Lower lobe of right lung (tissue), 2 donors: Measurements from ENCODE around the gene CARM1. TPM values are rescaled to one million over a fixed set of nuclear protein-coding genes. Genes with fewer than 3 reads are reported as not detected.
"Not testable (repeated sequence)": the region's sequence is repeated elsewhere in the genome, so short reads cannot be mapped to it uniquely, and the experiment has no call there.

ENCODE experiments used
- ATAC-seq, 2 donors: fragments of 200-7000 bp; cut with Tn5 transposase; one replicate each; pipeline ENCODE4 v1.9.1; 2020 to 2022; ENCODE audit warnings: mild to moderate bottlenecking in 2 of 2, moderate library complexity in 2 of 2
- DNase-seq: peaks from one replicate; pipeline ENCODE4 v3.0.0-alpha.2; 2020
- H3K27ac ChIP-seq: fragments of 200-600 bp; one replicate; pipeline ENCODE4 v1.8.0; 2022
- H3K27me3 ChIP-seq: fragments of 200-600 bp; one replicate; pipeline ENCODE4 v1.8.0; 2022; ENCODE audit warnings: low read depth
- H3K36me3 ChIP-seq: fragments of 200-600 bp; one replicate; pipeline ENCODE4 v1.8.0; 2022; ENCODE audit warnings: mild to moderate bottlenecking
- H3K4me1 ChIP-seq: fragments of 200-600 bp; one replicate; pipeline ENCODE4 v1.8.0; 2022
- H3K4me3 ChIP-seq: fragments of 200-600 bp; one replicate; pipeline ENCODE4 v1.8.0; 2022; ENCODE audit warnings: mild to moderate bottlenecking
- H3K9me3 ChIP-seq: fragments of 200-600 bp; one replicate; pipeline ENCODE4 v1.8.0; 2022
- intact Hi-C: fragments of 100-400 bp; cut with DNase I; formaldehyde crosslinking; loops from one replicate; pipeline ENCODE4 v1.11.0; 2022
- total RNA-seq: library from RNA; stranded (reverse); fragmentation: NEBNext Ultra II Directional; extraction: Animal tissue kit (Norgen Biotek cat#: 25700); gene quantifications from one replicate; pipeline ENCODE4 v1.2.1, GENCODE V29; 2021
- TF ChIP-seq, protein P1 (sequence below): fragments of 200-600 bp; IDR thresholded peaks from one replicate; pipeline ENCODE4 v1.8.0; 2022; ENCODE audit warnings: antibody characterized with exemption, mild to moderate bottlenecking
- donor health status: DM: no; HTN: yes; CAD: no; lungs with severe emphysema.

The CARM1 gene
- total RNA-seq, 1 donor from 2014 or later = 27.5 TPM

DNA sequence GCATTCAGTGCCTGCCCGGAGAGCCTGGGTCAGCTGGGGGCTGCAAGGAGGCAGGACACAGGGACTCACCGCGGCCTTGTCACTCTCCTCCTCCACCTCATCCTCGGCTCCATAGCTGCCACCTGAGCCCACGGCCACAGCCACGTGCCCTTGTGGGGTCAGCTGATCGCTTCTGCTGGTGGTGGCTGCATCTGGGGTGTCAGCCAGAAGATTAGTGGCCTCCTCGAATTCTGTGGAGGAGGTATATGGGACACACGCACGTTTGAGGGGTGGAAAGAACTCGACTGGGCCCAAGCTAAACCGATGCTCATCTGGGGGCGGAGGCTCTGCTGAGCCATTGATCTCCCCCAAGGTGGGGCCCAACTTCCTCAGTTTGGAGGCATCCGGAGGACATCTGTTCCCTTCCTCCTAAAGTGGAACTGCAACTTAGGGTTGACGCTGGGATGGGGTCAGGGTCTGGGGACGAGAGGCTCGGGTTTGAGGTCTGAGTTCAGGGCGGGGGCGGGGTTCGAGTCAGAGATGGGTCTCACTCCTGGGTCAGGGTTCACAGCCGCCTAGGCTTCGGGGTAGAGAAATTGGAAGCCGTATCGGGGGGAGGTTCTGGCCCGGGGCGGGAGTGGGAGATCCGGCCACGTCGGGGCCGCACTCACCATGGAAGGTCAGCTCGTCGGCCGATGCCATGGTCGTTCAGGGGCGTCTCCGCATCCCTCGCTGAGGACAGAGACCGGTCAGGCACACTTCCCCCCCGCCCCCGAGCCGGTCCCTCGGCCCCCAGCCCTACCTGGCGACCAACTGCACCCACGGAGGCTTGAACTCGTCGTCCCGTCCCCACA, 56.6 kb downstream of the CARM1 start:
- H3K27me3 ChIP-seq = no peaks in the 10 kb centered on the region
- peak; percentile 0 to 2 for ATAC-seq
- H3K9me3 ChIP-seq = no peaks in the 10 kb centered on the region
- H3K27ac ChIP-seq = peak overlapping the region; percentile 87
- peaks cover 38% of the 10 kb centered on the region for H3K36me3 ChIP-seq
- H3K4me1 ChIP-seq = peaks cover 40% of the 10 kb centered on the region
- TF ChIP-seq, protein P1, sequence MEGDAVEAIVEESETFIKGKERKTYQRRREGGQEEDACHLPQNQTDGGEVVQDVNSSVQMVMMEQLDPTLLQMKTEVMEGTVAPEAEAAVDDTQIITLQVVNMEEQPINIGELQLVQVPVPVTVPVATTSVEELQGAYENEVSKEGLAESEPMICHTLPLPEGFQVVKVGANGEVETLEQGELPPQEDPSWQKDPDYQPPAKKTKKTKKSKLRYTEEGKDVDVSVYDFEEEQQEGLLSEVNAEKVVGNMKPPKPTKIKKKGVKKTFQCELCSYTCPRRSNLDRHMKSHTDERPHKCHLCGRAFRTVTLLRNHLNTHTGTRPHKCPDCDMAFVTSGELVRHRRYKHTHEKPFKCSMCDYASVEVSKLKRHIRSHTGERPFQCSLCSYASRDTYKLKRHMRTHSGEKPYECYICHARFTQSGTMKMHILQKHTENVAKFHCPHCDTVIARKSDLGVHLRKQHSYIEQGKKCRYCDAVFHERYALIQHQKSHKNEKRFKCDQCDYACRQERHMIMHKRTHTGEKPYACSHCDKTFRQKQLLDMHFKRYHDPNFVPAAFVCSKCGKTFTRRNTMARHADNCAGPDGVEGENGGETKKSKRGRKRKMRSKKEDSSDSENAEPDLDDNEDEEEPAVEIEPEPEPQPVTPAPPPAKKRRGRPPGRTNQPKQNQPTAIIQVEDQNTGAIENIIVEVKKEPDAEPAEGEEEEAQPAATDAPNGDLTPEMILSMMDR = no peak
- H3K4me3 ChIP-seq = peak overlapping the region; percentile 100
- DNase-seq = no peak
- intact Hi-C loops = no loop called here

DNA sequence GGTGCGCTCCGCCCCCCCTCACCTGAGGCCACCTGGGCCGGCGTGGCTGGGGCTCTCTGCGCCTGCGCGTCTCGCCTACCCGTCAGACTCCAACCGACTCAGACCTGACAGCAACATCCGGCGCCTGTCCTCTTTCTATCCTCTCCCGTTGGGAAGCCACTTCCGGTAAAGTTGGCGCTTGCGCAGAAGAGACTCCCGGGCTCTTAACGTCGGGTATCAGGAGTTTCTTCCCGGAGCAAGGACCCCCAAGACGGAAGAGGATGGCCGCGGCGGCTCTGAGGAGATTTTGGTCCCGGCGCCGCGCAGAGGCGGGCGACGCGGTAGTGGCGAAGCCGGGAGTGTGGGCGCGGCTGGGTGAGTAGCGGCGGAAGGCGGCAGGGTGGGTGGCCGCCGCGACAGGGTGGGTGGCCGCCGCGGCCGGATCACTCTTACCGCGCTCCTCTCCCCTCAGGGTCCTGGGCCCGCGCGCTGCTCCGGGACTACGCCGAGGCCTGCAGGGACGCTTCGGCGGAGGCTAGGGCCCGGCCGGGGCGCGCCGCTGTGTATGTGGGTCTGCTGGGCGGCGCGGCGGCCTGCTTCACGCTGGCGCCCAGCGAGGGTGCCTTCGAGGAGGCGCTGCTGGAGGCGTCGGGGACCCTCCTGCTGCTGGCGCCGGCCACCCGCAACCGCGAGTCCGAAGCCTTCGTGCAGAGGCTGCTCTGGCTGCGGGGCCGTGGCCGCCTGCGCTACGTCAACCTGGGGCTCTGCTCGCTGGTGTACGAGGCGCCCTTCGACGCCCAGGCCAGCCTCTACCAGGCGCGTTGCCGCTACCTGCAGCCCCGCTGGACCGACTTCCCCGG, 57.4 kb downstream of the CARM1 start, which contains the start of the genes TIMM29 and YIPF2:
TIMM29 (plus strand) TSS at position 249 of the 839 bp plus-strand sequence; CDS start at position 261, 12 bp downstream.
YIPF2 (minus strand) TSS at position 77 of the 839 bp plus-strand sequence. CDS start 229 bp downstream, outside the sequence.
- ATAC-seq = peak; percentile 96 to 97
- intact Hi-C loops = no loop called here
- DNase-seq = peak; percentile 98
- TF ChIP-seq, protein P1 = no peak
- Histone ChIP-seq H3K27me3 (no peaks in the 10 kb centered on the region), H3K36me3 (peaks cover 37% of the 10 kb centered on the region), H3K9me3 (no peaks in the 10 kb centered on the region), H3K4me3 (peak within 1 kb of the TSS; percentile 100), H3K27ac (peak within 1 kb of the TSS; percentile 87), H3K4me1 (peaks cover 40% of the 10 kb centered on the region)

DNA sequence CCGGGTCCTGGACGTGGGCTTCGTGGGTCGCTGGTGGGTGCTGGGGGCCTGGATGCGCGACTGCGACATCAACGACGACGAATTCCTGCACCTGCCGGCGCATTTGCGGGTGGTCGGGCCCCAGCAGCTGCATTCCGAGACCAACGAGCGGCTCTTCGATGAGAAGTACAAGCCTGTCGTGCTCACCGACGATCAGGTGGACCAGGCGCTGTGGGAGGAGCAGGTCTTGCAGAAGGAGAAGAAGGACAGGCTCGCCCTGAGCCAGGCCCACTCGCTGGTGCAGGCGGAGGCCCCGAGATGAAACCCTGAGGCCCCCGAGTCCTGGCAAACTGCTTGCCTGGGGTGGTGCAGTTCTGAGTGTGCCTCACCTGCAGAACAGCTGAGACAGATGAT, 58.0 kb downstream of the CARM1 start:
- intact Hi-C loops = no loop called here
- DNase-seq = no peak
- peak overlapping the region; percentile 87 for H3K27ac ChIP-seq
- no peak for ATAC-seq
- TF ChIP-seq, protein P1 = no peak
- H3K36me3 ChIP-seq = peaks cover 30% of the 10 kb centered on the region
- H3K27me3 ChIP-seq = no peaks in the 10 kb centered on the region
- H3K4me1 ChIP-seq = peaks cover 40% of the 10 kb centered on the region
- peak overlapping the region; percentile 100 for H3K4me3 ChIP-seq
- H3K9me3 ChIP-seq = no peaks in the 10 kb centered on the region

DNA sequence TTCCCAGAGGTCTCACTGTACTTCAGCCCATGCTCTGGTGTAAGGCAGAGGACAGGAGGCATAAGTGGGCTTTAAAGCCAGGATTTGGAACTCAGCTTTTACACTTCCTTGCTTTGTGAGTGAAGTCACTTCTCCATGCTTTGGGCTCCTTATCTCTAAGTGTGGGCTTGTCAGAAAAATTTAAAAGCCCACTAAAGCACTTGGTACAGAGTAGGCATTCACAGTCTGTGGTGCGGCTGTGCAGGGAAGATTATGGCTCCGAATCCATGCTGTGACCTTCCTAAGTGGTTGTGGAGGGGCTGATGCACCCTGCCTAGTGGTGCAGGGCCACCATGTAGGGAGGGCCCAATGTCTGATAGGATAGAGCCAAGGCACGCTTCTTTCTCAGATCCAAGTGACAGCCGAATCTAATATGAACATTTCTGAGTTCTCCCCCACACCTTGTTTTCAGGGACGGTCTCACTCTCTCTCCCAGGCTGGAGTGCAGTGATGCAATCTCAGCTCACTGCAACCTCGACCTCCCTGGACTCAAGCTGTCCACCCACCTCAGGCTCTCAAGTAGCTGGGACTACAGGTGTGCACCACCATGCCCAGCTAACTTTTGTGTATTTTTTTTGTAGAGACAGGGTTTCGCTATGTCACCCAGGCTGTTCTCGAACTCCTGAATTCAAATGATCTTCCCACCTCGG, 64.2 kb downstream of the CARM1 start:
- peaks cover 15% of the 10 kb centered on the region for H3K36me3 ChIP-seq
- no peaks in the 10 kb centered on the region for H3K9me3 ChIP-seq
- H3K27me3 ChIP-seq = no peaks in the 10 kb centered on the region
- DNase-seq (no peak), ATAC-seq (no peak)
- H3K27ac ChIP-seq = no peak overlapping the region
- intact Hi-C loops = no loop called here
- H3K4me3 ChIP-seq = no peak overlapping the region
- TF ChIP-seq, protein P1 = no peak
- H3K4me1 ChIP-seq = peaks cover 11% of the 10 kb centered on the region

DNA sequence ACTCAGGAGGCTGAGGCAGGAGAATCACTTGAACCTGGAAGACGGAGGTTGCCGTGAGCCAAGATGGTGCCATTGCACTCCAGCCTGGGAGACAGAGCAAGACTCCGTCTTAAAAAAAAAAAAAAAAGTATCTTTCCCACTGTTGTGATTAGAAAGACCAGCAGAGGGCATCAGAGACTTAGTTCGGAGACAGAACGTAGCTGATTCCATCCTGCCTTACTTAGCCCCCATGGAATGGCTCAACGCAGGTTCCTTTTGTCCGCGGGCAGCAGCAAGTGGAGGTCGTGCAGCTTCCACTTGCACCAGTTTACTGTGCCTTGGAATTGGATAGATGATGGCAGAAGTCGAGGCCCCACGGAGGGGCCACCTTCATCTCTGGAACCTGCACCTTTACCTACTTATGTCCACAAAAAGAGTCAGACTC, 65.3 kb downstream of the CARM1 start:
- no peak overlapping the region for H3K4me3 ChIP-seq
- no peaks in the 10 kb centered on the region for H3K27me3 ChIP-seq
- peak; percentile 63 to 80 for ATAC-seq
- intact Hi-C loops = no loop called here
- peaks cover 10% of the 10 kb centered on the region for H3K36me3 ChIP-seq
- H3K27ac ChIP-seq = peak overlapping the region; percentile 21
- H3K9me3 ChIP-seq = no peaks in the 10 kb centered on the region
- TF ChIP-seq, protein P1 = peak; percentile 60
- DNase-seq = no peak
- peaks cover 3% of the 10 kb centered on the region for H3K4me1 ChIP-seq

DNA sequence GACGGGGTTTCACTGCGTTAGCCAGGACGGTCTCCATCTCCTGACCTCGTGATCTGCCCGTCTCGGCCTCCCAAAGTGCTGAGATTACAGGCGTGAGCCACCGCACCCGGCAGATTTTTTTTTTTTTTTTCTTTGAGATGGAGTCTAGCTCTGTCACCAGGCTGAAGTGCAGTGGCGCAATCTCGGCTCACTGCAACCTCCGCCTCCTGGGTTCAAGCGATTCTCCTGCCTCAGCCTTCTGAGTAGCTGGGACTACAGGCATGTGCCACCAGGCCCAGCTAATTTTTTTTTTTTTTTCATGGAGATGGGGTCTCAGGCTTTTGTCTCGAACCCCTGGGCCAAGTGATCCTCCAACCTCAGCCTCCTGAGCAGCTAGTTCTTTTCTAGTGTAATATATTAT, 70.3 kb downstream of the CARM1 start:
- peaks cover 10% of the 10 kb centered on the region for H3K4me1 ChIP-seq
- H3K27ac ChIP-seq, H3K36me3 ChIP-seq, H3K27me3 ChIP-seq, intact Hi-C loops, H3K9me3 ChIP-seq, H3K4me3 ChIP-seq, ATAC-seq, DNase-seq: not testable (repeated sequence)

DNA sequence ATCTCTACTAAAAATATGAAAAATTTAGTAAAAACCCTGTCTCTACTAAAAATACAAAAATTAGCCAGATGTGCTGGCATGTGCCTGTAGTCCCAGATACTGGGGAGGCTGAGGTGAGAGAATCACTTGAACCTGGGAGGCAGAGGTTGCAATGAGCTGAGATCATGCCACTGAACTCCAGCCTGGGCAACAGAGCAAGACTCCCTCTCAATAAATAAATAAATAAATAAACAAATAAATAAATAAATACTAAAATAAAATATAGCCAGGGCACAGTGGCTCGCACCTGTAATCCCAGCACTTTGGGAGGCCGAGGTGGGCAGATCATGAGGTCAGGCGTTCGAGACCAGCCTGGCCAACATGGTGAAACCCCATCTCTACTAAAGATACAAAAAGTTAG, 72.1 kb downstream of the CARM1 start:
- H3K27ac ChIP-seq, H3K36me3 ChIP-seq, ATAC-seq, H3K4me3 ChIP-seq, intact Hi-C loops, H3K9me3 ChIP-seq, H3K27me3 ChIP-seq, DNase-seq: not testable (repeated sequence)
- H3K4me1 ChIP-seq = peaks cover 20% of the 10 kb centered on the region
